ENCODE data around the gene PPP2R5D. TPM values are rescaled to one million over a fixed set of nuclear protein-coding genes. Genes with fewer than 3 reads are reported as not detected.

Gene PPP2R5D
- total and polyA plus RNA-seq, 9 of the 15 experiments (the other 6 are each of a cell fraction or from before 2014, with no cell fraction given), result 1.3 to 96.1 (median 38.4) TPM

- peak; percentile 90 for TF ChIP-seq ZKSCAN1 (IDR thresholded peaks at IDR 0.05; ENCODE audit: low read depth, low read length)
- TF ChIP-seq ZNF766 (CRISPR knock-in tag; conservative IDR thresholded peaks at IDR 0.05), result no peak
- no peak for TF ChIP-seq ASH1L (IDR thresholded peaks at IDR 0.05; ENCODE audit: borderline replicate concordance, low read depth, partially characterized antibody)
- no peak for TF ChIP-seq EZH2 (IDR thresholded peaks at IDR 0.05; ENCODE audit: borderline replicate concordance, low read depth, low read length)
- no peak for TF ChIP-seq MLX (CRISPR knock-in tag; conservative IDR thresholded peaks at IDR 0.05)
- TF ChIP-seq RFX7 (CRISPR knock-in tag; IDR thresholded peaks at IDR 0.05), result no peak
- TF ChIP-seq CREB3L1 (IDR thresholded peaks at IDR 0.05; ENCODE audit: borderline replicate concordance, low read depth), result no peak
- no peak for TF ChIP-seq ZNF449 (CRISPR knock-in tag; IDR thresholded peaks at IDR 0.05)
- peak in 1 of 2 experiments; percentile 70; a peak in 1 of 3 replicates for TF ChIP-seq CBX3 (IDR thresholded peaks at IDR 0.05; ENCODE audit: borderline replicate concordance in 1 of 2, low read length in 2 of 2)
- no peak for TF ChIP-seq ZNF398 (CRISPR knock-in tag; IDR thresholded peaks at IDR 0.05)
- no peak for TF ChIP-seq ATF2 (CRISPR knock-in tag; IDR thresholded peaks at IDR 0.05)
- no peak for TF ChIP-seq ZNF644 (tag; IDR thresholded peaks at IDR 0.05; ENCODE audit: low read depth)
- TF ChIP-seq MYBL2 (IDR thresholded peaks at IDR 0.05; ENCODE audit: low read depth), result no peak
- TF ChIP-seq MYBL2 (CRISPR knock-in tag; IDR thresholded peaks at IDR 0.05; ENCODE audit: borderline replicate concordance), result no peak
- TF ChIP-seq TARDBP (IDR thresholded peaks at IDR 0.05), result peak; percentile 64; the same call in 1 of the 2 replicates
- TF ChIP-seq STAT5B (CRISPR knock-in tag; IDR thresholded peaks at IDR 0.05), result no peak
- no peak for TF ChIP-seq CBX5 (IDR thresholded peaks at IDR 0.05; ENCODE audit: borderline replicate concordance, low read depth)
- TF ChIP-seq ZNF239 (CRISPR knock-in tag; IDR thresholded peaks at IDR 0.05), result no peak
Observed at GRCh38 chr6:43059168-43060033, 75.0 kb downstream of the PPP2R5D start, which contains the start of the genes KLC4 and MRPL2 (continued).

Measured in K562 (cell line).